ENCODE data around the gene F10.

F10 gene

DNA sequence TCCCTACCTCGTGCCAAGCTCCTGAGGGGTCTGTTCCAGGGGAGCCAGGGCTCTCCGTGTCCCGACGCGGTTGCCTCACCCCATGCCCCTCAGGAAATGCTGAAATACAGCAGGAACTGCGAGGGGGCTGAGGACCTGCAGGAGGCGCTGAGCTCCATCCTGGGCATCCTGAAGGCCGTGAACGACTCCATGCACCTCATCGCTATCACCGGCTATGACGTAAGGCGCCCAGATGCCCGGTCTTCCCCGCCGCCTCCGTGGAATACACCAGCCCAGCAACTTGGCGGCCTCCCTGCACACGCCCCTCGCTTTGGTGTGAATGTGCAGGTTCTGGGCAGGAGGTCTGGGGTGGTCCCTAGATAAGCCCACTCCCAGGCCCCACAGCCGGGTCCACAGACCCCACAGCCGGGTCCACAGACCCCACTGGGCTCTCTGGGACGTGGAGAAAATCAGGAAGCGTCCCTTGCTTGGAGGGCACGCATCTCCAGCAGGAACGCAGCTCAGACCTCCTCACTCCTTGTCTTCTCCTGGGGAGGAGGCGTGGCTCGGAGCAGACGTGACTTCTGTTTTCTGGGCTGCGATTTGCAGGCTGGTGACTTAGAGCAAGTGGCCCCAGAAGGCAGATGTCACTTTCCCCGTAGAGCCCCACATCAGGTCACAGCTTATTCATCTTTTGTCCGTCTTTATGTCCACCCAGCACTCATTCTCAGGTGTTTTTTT, 36.4 kb upstream of the F10 start:
- DNase-seq (ENCODE audit: low read depth in 2 of 2, low spot score in 1 of 2) = no peak

DNA sequence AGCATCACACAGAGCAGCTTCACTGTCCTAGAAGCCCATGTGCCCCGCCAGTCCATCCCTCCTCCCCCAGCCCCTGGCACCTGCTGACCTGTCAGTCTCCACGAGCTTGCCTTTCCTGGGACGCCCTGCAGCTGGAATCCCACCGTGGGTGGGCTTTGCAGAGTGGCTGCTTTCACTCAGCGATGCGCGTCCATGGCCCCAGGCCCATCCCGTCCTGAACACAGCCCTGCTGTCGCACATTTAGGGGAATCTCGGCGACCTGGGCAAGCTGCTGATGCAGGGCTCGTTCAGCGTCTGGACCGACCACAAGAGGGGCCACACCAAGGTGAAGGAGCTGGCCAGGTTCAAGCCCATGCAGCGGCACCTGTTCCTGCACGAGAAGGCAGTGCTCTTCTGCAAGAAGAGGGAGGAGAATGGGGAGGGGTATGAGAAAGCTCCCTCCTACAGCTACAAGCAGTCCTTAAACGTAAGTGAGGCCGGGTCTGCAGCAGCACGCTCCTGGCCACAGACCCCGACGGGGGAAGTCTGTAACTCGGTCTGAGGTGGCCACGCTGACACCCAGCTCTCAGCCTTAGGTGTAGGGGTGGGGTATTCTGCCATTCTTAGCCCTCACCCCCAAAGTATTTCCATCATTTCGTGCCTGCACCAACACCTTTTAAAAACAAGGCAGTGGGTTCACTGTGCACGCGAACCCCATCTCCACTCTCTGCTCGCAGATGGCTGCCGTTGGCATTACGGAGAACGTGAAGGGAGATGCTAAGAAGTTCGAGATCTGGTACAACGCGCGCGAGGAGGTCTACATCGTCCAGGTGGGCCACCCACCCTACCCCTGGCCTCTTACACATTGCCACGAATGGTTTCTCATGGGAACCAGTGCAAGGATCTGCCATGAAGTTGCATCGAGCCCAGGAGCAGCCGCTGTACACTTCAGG, 35.3 kb upstream of the F10 start:
- no peak for DNase-seq (ENCODE audit: low read depth in 2 of 2, low spot score in 1 of 2)

DNA sequence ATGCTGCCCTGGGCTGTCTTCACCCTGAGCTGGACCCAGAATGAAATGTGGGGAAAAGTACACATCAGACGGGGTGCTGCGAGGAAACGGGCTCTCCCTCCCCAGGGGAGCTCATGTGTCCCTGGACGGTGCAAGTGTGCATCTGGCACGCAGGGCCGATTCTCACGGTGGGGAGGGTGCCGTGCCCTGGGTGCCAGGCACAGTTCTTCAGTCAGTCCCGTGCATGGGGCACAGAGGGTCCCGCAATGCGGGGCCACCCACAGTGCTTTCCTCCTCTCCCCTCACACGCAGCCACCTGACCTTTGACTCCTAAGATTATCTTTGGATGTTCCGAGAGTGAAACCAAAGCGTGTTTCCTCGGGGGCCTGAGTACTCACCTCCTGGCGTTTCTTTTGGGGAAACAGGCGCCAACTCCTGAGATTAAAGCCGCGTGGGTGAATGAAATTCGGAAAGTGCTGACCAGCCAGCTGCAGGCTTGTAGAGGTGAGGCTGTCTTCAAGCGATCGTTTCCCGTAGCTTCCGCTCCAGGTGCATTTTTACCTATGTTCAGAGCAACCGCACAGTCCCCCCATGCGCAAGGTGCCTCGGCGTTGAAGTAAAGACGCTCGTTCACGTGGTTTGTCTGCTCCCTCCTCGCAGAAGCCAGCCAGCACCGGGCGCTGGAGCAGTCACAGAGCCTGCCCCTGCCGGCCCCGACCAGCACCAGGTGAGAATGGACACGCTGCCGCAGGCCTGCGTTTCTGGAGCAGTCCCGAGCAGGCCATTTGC, 34.5 kb upstream of the F10 start:
- DNase-seq (ENCODE audit: low read depth in 2 of 2, low spot score in 1 of 2) = no peak

DNA sequence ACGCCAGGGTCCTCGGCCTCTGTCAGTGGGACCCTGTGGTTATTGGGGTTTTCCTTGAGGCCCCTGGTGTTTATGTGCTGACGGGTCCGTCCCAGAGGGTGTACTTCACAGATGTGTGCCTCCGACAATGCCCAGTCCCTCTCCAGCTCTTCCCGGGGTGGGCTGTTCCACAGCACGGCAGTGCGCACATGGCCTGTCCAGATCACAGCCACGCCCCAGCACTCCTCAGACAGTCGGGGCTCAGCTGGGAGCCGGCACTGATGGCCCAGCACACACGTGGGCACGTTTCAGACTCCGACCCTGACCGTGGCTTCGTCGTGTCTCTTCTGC, 33.9 kb upstream of the F10 start:
- DNase-seq (ENCODE audit: low read depth in 2 of 2, low spot score in 1 of 2) = no peak

DNA sequence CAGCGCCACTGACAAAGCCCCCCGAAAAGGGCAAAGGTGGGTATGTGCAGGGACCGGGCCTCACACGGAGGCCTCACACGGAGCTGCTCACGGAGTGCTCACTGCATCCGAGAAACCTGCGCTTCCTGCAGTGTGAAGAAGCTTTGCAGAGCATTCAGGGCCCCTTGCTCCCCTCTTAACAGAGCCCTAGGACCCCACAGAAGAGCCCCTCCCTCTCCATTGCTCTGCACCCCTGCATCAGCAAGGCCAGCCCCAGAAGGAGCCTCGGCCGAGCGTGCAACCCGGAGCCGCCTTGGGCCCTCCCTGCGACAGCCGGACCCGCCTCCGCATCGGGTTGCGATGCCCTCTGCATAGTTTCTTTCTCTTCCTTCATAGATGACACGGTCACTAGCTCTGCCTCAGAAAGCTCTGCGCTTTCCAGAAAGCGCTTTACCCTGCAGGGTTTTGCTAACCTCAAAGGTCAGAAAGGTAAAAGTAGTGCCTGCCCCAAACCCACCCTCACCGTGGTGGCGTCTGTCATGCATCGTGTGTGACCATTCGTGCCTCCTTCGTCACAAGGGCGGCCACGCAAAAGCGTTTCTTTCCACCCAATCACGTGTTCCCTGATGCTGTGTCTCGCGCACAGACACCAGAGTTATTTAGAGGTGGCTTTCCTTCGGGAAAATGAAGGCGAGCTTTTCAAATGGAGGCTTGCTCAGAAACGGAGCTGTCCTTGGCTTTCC, 32.7 kb upstream of the F10 start:
- DNase-seq (ENCODE audit: low read depth in 2 of 2, low spot score in 1 of 2) = no peak

DNA sequence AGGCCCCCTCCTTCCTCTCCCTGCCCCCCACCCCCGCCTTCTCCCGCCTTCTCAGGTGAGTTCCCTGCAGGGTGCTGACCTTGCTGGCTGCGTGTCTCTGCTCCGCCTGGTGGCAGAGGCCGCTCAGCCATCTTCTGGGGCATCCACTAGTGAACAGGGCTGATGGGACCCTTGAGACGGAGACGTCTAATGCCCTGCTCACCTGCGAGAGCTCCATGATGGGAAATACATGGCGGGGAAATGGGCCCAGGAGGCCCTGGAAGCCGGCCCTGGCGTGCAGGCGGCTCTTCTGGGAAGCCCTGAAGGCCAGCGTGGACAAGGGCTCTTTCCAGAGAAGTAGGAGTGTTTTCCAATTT, 32.2 kb upstream of the F10 start:
- DNase-seq (ENCODE audit: low read depth in 2 of 2, low spot score in 1 of 2) = no peak

DNA sequence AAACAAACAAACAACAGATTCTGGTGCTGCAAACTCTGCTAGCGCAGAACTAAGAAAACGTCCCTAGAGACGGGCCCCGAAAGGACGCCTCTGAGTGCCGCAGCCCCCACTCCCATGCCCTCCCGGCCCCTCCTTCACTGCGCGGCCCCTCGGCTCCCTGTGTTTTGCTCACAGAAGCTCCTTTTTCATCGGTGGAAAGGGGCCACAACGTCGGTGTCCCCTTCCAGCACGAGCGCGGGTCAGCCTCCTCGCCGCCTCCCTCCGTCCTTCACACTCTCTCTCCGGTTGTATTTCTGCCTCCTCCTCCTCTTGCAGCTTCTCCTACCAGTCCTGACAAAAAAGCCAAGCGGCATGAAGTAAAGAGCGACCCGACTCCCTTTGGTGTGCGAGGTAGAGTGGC, 31.8 kb upstream of the F10 start:
- DNase-seq (ENCODE audit: low read depth in 2 of 2, low spot score in 1 of 2) = no peak

DNA sequence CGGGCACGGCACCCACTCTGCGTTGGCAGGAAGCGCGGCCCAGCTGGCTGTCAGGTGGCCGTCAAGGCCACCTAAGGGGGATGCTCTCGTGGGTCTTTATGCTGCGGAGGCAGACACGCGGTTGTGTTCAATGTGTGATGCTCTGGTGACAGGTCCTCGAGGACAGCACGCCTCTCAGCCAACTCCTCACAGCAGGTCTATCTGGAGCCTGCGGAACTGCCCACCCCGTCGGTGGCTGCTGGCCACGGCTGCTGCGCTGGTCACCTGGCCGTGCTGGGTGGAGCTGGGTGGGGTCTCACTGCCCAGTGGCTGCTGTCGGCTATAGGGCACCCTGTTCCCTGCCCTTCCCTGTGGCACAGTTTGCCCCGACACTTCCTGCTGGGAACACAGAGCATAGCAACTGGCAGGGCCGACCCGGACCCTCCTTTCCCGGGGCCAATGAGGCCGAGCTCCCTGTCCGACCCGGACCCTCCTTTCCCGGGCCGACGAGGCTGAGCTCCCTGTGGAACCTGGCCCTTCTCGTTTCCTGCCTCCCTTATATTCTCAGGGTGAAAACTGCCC, 31.3 kb upstream of the F10 start:
- DNase-seq (ENCODE audit: low read depth in 2 of 2, low spot score in 1 of 2) = no peak

DNA sequence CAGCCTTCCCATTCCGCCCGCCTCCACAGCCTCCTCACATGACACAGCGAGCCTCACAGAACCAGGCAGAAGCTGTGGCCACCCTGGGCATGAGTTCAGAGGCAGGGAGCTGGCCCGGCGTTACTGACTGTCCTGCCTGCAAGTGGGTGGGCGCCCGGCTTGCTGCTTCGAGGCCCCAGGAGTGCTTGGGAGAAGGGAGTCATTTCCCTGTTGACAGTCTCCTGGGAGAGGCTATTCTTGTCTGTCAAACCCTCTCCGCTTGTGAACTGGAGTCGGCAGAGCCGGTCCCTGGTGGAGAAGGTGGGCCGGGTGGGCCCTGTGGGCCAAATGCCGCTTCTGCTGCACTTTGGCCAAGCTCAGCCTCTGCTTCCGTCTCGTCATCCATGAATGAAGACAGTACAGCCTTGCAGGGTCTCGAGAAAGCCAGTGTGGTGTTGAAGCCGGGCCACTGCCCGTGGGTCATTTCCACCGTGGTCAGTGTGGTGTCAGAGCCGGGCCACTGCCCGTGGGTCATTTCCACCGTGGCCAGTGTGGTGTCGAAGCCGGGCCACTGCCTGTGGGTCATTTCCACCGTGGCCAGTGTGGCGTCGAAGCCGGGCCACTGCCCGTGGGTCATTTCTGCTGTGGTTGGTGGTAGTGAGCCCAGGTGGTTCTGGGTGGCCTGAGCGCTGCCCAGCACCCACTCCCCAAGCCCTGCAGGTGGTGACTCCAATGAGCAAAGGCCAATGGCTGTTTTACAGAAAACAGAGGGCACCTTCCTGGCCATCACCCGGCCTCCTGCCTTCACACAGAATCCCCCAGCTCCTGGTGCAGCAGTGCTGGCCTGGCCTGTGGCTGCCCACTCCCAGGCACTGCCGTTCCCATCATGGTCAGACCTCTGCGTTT, 30.5 kb upstream of the F10 start:
- DNase-seq (ENCODE audit: low read depth in 2 of 2, low spot score in 1 of 2) = no peak

DNA sequence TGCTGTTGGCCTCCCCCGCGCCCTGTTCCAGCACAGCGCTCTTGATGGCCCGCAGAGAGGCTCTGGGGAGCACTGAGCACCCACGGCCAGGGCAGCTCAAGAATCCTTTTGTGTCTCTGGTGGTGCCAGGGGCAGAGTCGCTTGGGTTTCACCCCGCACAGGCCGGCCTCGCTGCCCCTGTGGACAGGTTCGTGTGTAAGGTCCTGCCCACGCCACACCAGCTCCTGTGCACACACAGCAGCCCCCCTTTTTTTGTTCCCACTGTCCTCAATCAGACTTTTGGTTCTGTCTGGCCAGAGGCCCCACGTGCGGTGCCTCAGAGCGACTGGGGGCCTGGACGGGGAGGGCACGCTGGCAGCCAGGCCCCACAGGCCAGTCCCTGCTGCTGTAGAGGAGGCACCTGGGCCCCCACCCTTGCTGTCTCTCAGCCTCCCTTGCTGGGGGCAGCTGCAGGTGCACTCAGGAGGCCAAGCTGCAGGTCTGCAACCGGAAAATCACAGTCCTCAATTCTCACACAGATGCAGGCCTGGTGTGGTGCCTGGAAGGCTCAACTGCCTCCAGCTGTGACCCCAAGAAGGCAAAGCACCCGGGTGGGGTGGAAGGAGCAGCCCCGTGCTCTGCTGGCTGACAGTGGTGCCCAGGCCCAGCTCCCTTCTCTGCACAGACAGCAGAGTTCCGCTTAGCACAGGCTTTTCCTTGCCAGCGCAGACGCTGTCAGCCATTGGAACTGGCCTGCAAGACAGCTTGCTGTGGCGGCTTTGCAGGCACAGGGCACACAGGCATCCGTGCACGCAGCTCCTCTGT, 29.6 kb upstream of the F10 start:
- DNase-seq (ENCODE audit: low read depth in 2 of 2, low spot score in 1 of 2) = no peak

DNA sequence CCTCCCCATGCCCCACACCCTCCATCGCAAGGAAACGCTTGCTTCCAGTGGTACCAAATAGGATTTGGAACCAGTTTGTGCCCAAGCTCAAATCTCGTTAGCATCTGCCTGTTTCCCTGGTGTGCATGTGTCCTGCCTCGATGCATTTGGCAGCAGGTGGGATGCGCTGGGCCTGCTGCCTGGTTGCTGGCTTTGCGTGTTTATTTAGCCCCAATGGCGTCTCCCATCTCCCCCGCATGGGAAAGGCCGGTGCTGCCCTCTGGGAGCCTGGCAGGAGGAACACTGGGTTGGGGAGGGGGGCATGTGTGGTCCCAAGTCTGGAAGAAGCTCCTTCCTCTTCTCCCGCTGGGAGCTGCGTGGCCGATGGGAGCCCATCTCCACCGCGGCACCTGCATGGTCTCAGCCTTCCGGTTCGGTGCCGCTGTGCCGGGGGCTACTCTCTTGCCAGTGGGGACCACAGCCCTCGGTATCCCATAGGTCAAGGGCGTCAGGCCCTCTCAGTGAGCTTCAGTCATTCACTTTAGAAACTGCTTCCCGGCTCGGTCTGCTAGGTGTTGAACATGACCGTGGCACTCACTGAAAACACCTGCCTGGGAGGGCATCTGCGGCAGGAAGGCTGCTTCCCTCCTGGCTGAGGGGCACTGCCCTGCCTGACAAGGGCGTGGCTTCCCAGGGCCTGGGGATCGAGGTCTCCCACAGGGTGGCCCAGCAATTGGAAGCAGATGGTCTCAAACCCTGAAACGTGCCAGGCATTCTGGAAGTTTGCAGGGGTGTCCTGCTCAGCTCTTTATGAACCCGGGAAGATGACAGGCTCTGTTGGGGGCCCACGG, 28.8 kb upstream of the F10 start:
- no peak for DNase-seq (ENCODE audit: low read depth in 2 of 2, low spot score in 1 of 2)

DNA sequence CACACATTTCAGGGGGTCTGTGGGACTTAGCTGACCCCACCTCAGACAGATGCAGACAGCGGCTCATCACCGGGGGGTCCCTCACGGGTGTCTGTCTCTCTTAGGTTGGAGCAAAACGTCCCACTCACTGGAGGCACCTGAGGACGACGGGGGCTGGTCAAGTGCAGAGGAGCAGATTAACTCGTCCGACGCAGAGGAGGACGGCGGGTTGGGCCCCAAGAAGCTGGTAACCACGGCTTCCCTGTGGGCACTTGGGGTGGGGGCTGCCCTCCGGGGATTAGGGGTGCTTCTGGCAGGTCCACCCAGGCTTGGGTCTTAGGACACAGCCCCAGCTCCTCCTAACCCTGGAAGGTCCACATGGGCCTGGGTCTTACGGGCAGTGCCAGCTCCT, 28.2 kb upstream of the F10 start:
- DNase-seq (ENCODE audit: low read depth in 2 of 2, low spot score in 1 of 2) = no peak

DNA sequence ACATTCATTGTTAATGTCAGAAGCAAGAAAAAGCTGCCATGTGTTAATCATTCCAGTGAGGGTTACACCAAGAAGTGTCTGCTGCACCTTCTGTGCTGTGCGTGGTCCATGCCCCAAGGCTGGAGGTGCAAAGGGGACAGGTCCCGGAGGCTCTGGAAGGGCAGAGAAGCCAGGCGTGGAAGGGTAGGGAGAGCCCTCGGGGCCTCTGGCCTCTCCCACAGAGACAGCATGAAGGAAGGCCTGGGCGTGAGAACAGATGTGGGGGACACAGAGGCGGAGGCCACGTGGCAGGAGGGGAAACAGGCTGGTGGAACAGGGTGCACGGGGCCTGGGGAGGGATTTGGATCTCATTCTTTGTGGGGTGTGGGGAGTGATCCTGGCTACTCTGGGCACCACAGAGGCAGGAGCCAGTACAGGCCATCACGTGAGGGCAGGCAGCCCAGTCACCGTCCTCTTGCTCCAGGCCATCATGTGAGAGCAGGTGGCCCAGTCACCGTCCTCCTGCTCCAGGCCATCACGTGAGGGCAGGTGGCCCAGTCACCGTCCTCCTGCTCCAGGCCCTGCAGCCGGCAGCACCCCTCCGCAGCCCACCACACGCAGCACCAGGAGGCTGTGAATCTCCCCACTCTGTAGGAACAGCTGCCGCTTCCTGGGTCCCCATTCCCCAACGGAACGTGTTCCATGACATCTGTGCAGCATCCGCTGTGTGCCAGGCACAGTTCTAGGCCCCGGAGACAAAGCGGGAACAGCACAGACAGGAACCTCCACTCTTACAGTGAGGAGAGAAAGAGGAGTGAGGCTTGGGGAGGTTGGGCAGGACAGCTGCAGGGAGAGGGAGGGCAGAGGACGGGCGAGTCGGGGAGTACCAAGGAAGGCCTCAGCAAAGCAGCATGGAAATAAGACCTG, 27.2 kb upstream of the F10 start:
- no peak for DNase-seq (ENCODE audit: low read depth in 2 of 2, low spot score in 1 of 2)

DNA sequence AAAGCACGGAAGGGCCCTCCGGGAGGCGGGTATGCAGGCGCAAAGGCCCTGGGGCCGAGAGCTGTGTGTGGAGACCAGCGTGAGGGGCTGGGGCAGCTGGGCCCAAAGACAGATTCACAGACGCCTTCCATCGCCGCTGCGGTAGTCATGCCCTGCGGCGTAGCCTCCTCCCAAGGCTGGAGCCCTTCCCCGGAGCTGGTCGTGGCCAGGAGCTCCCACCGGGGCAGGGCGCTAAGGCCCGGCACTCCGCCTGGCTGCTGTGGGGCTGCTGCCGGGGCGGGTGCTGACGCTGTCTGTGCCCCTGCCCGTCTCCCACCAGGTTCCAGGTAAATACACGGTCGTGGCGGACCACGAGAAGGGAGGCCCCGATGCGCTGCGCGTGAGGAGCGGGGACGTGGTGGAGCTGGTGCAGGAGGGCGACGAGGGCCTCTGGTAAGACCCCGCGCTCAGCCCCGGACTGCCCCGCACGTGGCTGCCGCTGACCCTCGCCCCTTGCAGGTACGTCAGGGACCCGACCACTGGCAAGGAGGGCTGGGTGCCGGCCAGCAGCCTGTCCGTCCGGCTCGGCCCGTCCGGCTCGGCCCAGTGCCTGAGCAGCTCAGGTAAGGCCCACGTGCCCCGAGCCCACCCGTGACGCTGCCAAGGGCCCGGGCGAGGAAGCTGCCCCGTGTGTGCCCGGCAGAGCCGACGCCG, 26.4 kb upstream of the F10 start:
- no peak for DNase-seq (ENCODE audit: low read depth in 2 of 2, low spot score in 1 of 2)

DNA sequence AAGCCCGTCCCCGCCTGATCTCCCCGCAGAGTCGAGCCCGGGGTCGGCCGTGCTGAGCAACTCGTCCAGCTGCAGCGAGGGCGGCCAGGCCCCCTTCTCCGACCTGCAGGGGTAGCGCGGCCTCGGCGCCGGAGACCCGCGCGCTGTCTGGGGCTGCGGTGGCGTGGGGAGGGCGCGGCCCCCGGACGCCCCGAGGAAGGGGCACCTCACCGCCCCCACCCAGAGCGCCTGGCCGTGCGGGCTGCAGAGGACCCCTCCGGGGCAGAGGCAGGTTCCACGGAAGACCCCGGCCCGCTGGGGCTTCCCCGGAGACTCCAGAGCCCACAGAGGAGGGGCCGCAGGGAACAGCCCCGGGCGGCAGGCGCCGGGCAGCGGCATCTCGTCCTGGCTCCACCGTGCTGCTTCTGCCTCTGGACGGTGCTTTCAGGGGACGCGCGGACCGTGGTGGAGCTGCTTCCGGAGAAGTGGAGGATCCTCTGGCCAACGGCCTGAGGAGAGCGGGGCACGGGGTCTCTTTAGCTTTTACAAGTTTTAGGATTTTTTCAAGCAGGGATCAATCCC, 25.8 kb upstream of the F10 start:
- no peak for DNase-seq (ENCODE audit: low read depth in 2 of 2, low spot score in 1 of 2)

DNA sequence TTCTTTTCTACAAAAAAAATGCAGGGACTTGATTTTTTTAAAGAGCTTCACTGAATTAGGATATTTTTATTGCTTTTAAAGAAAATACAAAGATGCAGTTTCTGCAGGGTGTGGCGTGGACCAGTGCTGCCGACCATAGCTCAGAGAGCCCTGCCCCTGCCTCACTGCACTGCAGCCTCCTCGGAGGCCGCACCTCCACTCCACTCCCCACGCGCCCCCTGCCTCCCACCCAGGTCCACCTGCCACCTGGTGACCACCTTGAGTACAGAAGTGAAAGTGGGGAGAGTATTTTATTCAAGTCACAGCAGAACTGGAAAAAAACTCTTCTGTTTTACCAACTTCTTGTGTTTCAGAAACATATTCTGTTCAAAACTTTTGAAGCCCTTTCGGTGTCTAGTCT, 24.9 kb upstream of the F10 start:
- no peak for DNase-seq (ENCODE audit: low read depth in 2 of 2, low spot score in 1 of 2)
